H1 (cell line): ENCODE measurements around the gene FBN3. TPM values are rescaled to one million over a fixed set of nuclear protein-coding genes. Genes with fewer than 3 reads are reported as not detected.

Source experiments
- CTCF ChIA-PET: fragments of 300-600 bp; sonication (Branson Sonifier 250); formaldehyde crosslinking; loops from one replicate; lab custom pipeline; 2021; ENCODE audit not compliant: partially characterized antibody; lab: Charles Lee
- POLR2A ChIA-PET: fragments of 300-600 bp; sonication (Branson Sonifier 250); formaldehyde crosslinking; loops from one replicate; lab custom pipeline; 2021; ENCODE audit warnings: inconsistent platforms; ENCODE audit not compliant: partially characterized antibody; lab: Charles Lee
- DNase-seq, 2 experiments: peaks; one replicate each; pipeline versions ENCODE4 v3.0.0 to v3.0.0-alpha.2; 2010 to 2022; ENCODE audit warnings: low spot score in 2 of 2, low read depth in 1 of 2, mixed read lengths in 1 of 2
- FAIRE-seq: peaks from 2 replicates; lab custom pipeline; 2011; peaks lifted over from hg19 to GRCh38; lab: Jason Lieb, UNC
- H2AFZ ChIP-seq: 2 replicates; pipeline ENCODE4 v1.8.1; 2012; ENCODE audit warnings: low read length, inconsistent platforms
- H2AK5ac ChIP-seq: 2 replicates; pipeline ENCODE4 v1.6.1; 2013; ENCODE audit warnings: low read depth, low read length
- H2BK120ac ChIP-seq: replicated peaks from 2 replicates; pipeline ENCODE3; 2013; ENCODE audit warnings: low read depth, low read length, inconsistent platforms
- H2BK12ac ChIP-seq: 2 replicates; pipeline ENCODE4 v1.6.1; 2013; ENCODE audit warnings: low read depth, low read length
- H2BK15ac ChIP-seq: 2 replicates; pipeline ENCODE4 v1.6.1; 2013; ENCODE audit warnings: low read length
- H2BK20ac ChIP-seq: 2 replicates; pipeline ENCODE4 v1.6.1; 2013; ENCODE audit warnings: low read length
- H2BK5ac ChIP-seq: 2 replicates; pipeline ENCODE4 v1.6.1; 2013; ENCODE audit warnings: low read depth, low read length
- H3K14ac ChIP-seq: 2 replicates; pipeline ENCODE4 v1.6.1; 2013; ENCODE audit warnings: inconsistent platforms; ENCODE audit not compliant: insufficient read length
- H3K18ac ChIP-seq: 2 replicates; pipeline ENCODE4 v1.6.1; 2013; ENCODE audit warnings: low read length; ENCODE audit errors: extremely low read depth
- H3K23ac ChIP-seq: 2 replicates; pipeline ENCODE4 v1.6.1; 2013; ENCODE audit warnings: inconsistent platforms; ENCODE audit not compliant: insufficient read length
- H3K23me2 ChIP-seq: 2 replicates; pipeline ENCODE4 v1.6.1; 2013; ENCODE audit warnings: low read depth, low read length
- H3K27ac ChIP-seq: 2 replicates; pipeline ENCODE4 v1.6.1; 2011; ENCODE audit warnings: low read depth, low read length, inconsistent platforms
- H3K27me3 ChIP-seq, 4 experiments: replicated peaks in 1 of 4; 1 replicate in 1 of 4; 2 replicates in 3 of 4; pipeline versions ENCODE4 v1.6.1 to v1.8.1; 2011 to 2013; ENCODE audit warnings: low read length in 3 of 4, mild to moderate bottlenecking in 3 of 4, inconsistent platforms in 2 of 4, mixed read lengths in 2 of 4, moderate library complexity in 1 of 4; ENCODE audit not compliant: control insufficient read depth in 3 of 4, insufficient read depth in 3 of 4; ENCODE audit errors: extremely low read depth in 1 of 4
- H3K36me3 ChIP-seq, 4 experiments: 2 replicates each; pipeline versions ENCODE4 v1.6.1 to v1.8.1; 2011 to 2013; ENCODE audit warnings: mild to moderate bottlenecking in 4 of 4, low read length in 3 of 4, moderate library complexity in 2 of 4, control low read depth in 1 of 4, inconsistent platforms in 1 of 4; ENCODE audit not compliant: insufficient read depth in 4 of 4, control insufficient read depth in 2 of 4
- H3K4ac ChIP-seq: replicated peaks from 2 replicates; pipeline ENCODE3; 2013; ENCODE audit warnings: low read length, low read depth, mixed read lengths, inconsistent platforms; ENCODE audit not compliant: insufficient read length
- H3K4me1 ChIP-seq, 4 experiments: replicated peaks in 1 of 4; 1 replicate in 1 of 4; 2 replicates in 3 of 4; pipeline versions ENCODE4 v1.6.1 to v1.8.1; 2011 to 2013; ENCODE audit warnings: low read length in 3 of 4, inconsistent platforms in 2 of 4, mixed read lengths in 1 of 4; ENCODE audit not compliant: insufficient read depth in 4 of 4, control insufficient read depth in 3 of 4
- H3K4me2 ChIP-seq, 2 experiments: 2 replicates each; pipeline versions ENCODE4 v1.6.1 to v1.8.1; 2011 to 2013; ENCODE audit warnings: low read depth in 2 of 2, low read length in 2 of 2, control low read depth in 1 of 2, inconsistent platforms in 1 of 2, mild to moderate bottlenecking in 1 of 2; ENCODE audit not compliant: insufficient read depth in 1 of 2
- H3K4me3 ChIP-seq, 4 experiments: fragments of 200-600, 300-600 bp in 1 of 4; sonication (generic), shearing (Covaris generic), sonication (Bioruptor Twin) in 1 of 4; 2 replicates each; pipeline versions ENCODE4 v1.5.1 to v1.8.1; 2011 to 2016; ENCODE audit warnings: low read length in 4 of 4, low read depth in 3 of 4, control low read depth in 2 of 4, inconsistent platforms in 2 of 4, mild to moderate bottlenecking in 2 of 4, mixed read lengths in 1 of 4, moderate library complexity in 1 of 4; ENCODE audit not compliant: insufficient read depth in 2 of 4; ENCODE audit errors: extremely low read depth in 1 of 4
- H3K56ac ChIP-seq: replicated peaks from 2 replicates; pipeline ENCODE3; 2013; ENCODE audit warnings: low read depth, mild to moderate bottlenecking, mixed read lengths, low read length, inconsistent platforms; ENCODE audit not compliant: insufficient read length
- H3K79me1 ChIP-seq: 2 replicates; pipeline ENCODE4 v1.6.1; 2013; ENCODE audit warnings: low read depth, low read length, control low read depth
- H3K79me2 ChIP-seq, 2 experiments: 2 replicates each; pipeline versions ENCODE4 v1.6.1 to v1.8.1; 2012 to 2013; ENCODE audit warnings: low read length in 2 of 2, mild to moderate bottlenecking in 2 of 2, inconsistent platforms in 1 of 2; ENCODE audit not compliant: insufficient read depth in 2 of 2, control insufficient read depth in 1 of 2
- H3K9ac ChIP-seq, 4 experiments: replicated peaks in 1 of 4; 1 replicate in 1 of 4; 2 replicates in 3 of 4; pipeline versions ENCODE4 v1.6.1 to v1.8.1; 2011 to 2013; ENCODE audit warnings: low read depth in 3 of 4, low read length in 3 of 4, control low read depth in 2 of 4, mild to moderate bottlenecking in 2 of 4, moderate library complexity in 2 of 4, inconsistent platforms in 1 of 4; ENCODE audit errors: extremely low read depth in 1 of 4
- H3K9me3 ChIP-seq, 2 experiments: 2 replicates each; pipeline versions ENCODE4 v1.6.1 to v1.8.1; 2012 to 2013; ENCODE audit warnings: mild to moderate bottlenecking in 2 of 2, moderate library complexity in 2 of 2, control low read depth in 1 of 2, inconsistent platforms in 1 of 2, low read depth in 1 of 2, low read length in 1 of 2, mixed read lengths in 1 of 2; ENCODE audit not compliant: insufficient read depth in 2 of 2
- H4K20me1 ChIP-seq, 2 experiments: replicated peaks in 1 of 2; 2 replicates each; pipeline versions ENCODE3 to v1.8.1; 2011 to 2013; ENCODE audit warnings: inconsistent platforms in 2 of 2, low read length in 2 of 2, mild to moderate bottlenecking in 1 of 2; ENCODE audit not compliant: insufficient read depth in 2 of 2, control insufficient read depth in 1 of 2
- H4K5ac ChIP-seq: 2 replicates; pipeline ENCODE4 v1.6.1; 2013; ENCODE audit warnings: low read length, low read depth, mixed read lengths, inconsistent platforms; ENCODE audit not compliant: insufficient read length
- H4K8ac ChIP-seq: 2 replicates; pipeline ENCODE4 v1.8.0; 2013; ENCODE audit warnings: mild to moderate bottlenecking, moderate library complexity, low read length, inconsistent platforms; ENCODE audit not compliant: insufficient read depth; ENCODE audit errors: extremely low read depth
- H4K91ac ChIP-seq: replicated peaks from 2 replicates; pipeline ENCODE3; 2013; ENCODE audit warnings: low read length, mixed read lengths, inconsistent platforms; ENCODE audit not compliant: insufficient read length
- CHD1 ChIP-seq: IDR thresholded peaks from 2 replicates; pipeline ENCODE4 v1.6.1; 2012; ENCODE audit warnings: low read depth, low read length, improper control_type of control experiment
- EZH2 ChIP-seq: fragments of 200-600 bp; sonication (generic); IDR thresholded peaks from 2 replicates; pipeline ENCODE4 v1.7.1; 2012; ENCODE audit warnings: low read depth, mild to moderate bottlenecking, moderate library complexity, low read length, inconsistent platforms; ENCODE audit not compliant: severe bottlenecking
- GABPA ChIP-seq: IDR thresholded peaks from 2 replicates; pipeline ENCODE4 v1.6.1; 2011; ENCODE audit warnings: mild to moderate bottlenecking, low read length, moderate library complexity, borderline replicate concordance; ENCODE audit not compliant: insufficient read depth
- GTF2F1 ChIP-seq: IDR thresholded peaks from 2 replicates; pipeline ENCODE4 v1.6.1; 2012; ENCODE audit warnings: low read depth, low read length, improper control_type of control experiment, borderline replicate concordance
- HDAC6 ChIP-seq: IDR thresholded peaks from one replicate; pipeline ENCODE4 v1.7.1; 2012; ENCODE audit warnings: low read depth, mild to moderate bottlenecking, inconsistent platforms, low read length, moderate library complexity
- JUN ChIP-seq: IDR thresholded peaks from 2 replicates; pipeline ENCODE4 v1.6.1; 2011; ENCODE audit warnings: low read depth, mild to moderate bottlenecking, improper control_type of control experiment, low read length
- RBBP5 ChIP-seq: IDR thresholded peaks from 2 replicates; pipeline ENCODE4 v1.7.1; 2012; ENCODE audit warnings: low read depth, mild to moderate bottlenecking, inconsistent platforms, low read length, moderate library complexity, borderline replicate concordance
- RXRA ChIP-seq: IDR thresholded peaks from 2 replicates; pipeline ENCODE4 v1.6.1; 2011; ENCODE audit warnings: low read depth, mild to moderate bottlenecking, low read length, moderate library complexity; ENCODE audit not compliant: insufficient read depth
- YY1 ChIP-seq: IDR thresholded peaks from 2 replicates; pipeline ENCODE4 v1.6.1; 2011; ENCODE audit warnings: low read depth, mild to moderate bottlenecking, low read length
- WGBS, 2 experiments: shearing (Covaris generic) in 1 of 2; methylation state at CpG; one replicate each; pipeline versions ENCODE4 v1.1.6 to v1.1.7; 2013 to 2015; ENCODE audit warnings: low lambda C conversion rate in 2 of 2, mixed read lengths in 2 of 2, inconsistent platforms in 1 of 2, low coverage in 1 of 2, missing lambda C conversion rate in 1 of 2; ENCODE audit not compliant: insufficient replicate concordance in 2 of 2, insufficient coverage in 1 of 2, insufficient read length in 1 of 2; ENCODE audit errors: extremely low coverage in 1 of 2, missing lambda C conversion rate in 1 of 2; 5-methylcytosine and 5-hydroxymethylcytosine counted together
- polyA plus RNA-seq, 7 experiments: library from polyadenylated mRNA; depleted of rRNA in 3 of 7; stranded (reverse) in 5 of 7; unstranded in 2 of 7; fragments of >200 nt in 5 of 7; fragments of 200-250 nt in 2 of 7; gene quantifications; 1 replicate in 5 of 7; 2 replicates in 1 of 7; 4 replicates in 1 of 7; pipeline versions ENCODE4 v1.2.1 to v1.2.3, GENCODE V29; 2011 to 2013; ENCODE audit warnings: missing spikeins in 2 of 7, mixed read lengths in 2 of 7
- total RNA-seq: library from RNA; stranded (reverse); fragmentation: NEBNext Ultra II Directional; extraction: Animal tissue kit (Norgen Biotek cat#: 25700); gene quantifications from 2 replicates; pipeline ENCODE4 v1.2.1, GENCODE V29; 2021
- TF ChIP-seq, protein P1 (sequence below), 3 experiments: IDR thresholded peaks; 1 replicate in 2 of 3; 2 replicates in 1 of 3; pipeline versions ENCODE4 v1.5.1 to v1.6.1; 2011; ENCODE audit warnings: low read length in 3 of 3, mild to moderate bottlenecking in 3 of 3, inconsistent platforms in 2 of 3, low read depth in 1 of 3, moderate library complexity in 1 of 3; ENCODE audit not compliant: insufficient read depth in 1 of 3; ENCODE audit errors: control extremely low read depth in 1 of 3

Gene FBN3
- total and polyA plus RNA-seq, 2 of the 8 experiments (the other 6 are each of a cell fraction or from before 2014, with no cell fraction given) = 37.1 to 38.7 TPM

DNA sequence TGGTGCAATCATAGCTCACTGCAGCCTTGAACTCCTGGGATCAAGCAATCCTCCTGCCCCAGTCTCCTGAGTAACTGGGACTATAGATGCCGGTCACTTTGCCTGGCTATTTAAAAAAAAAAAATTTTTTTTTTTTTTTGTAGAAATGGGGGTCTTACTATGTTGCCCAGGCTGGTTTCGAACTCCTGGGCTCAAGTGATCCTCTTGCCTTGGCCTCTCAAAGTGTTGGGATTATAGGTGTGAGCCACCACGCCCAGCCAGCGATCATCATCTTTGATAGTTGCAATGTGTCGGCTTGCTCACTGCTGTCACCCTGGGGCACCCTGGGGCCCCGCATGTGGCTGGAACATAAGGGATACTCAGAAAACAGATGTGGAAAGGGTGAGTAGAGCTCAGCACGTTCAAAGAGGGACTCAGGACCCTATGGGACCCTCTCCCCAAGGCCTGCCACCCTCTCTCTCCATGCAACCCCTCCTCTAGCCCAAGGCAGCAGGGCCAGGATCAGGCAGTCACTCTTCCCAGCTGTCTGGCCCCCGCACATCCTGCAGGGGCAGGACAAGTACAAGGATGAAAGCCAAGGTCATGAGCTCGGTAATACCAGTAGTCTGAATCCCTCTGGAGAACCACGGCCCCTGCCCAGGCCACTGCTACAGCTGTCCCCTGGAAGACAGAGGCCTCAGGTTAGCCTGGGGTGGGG lies 103.4 kb downstream of the FBN3 start:
- Histone ChIP-seq H3K36me3 (no peaks in the 10 kb centered on the region), H3K27me3 (peaks cover 0 to 7% (median 5%) of the 10 kb centered on the region in 4 experiments; a peak in 5 of 7 replicates), H2BK15ac (no peak overlapping the region), H4K8ac (no peak overlapping the region; the same call in 1 of the 2 replicates), H3K79me2 (no peaks in the 10 kb centered on the region), H4K91ac (no peak overlapping the region), H2AFZ (no peak overlapping the region), H2BK5ac (no peak overlapping the region), H2BK20ac (no peak overlapping the region), H4K5ac (no peak overlapping the region), H2AK5ac (no peak overlapping the region), H3K56ac (no peak overlapping the region), H3K23me2 (no peaks in the 10 kb centered on the region; the same call in 1 of the 2 replicates), H3K14ac (no peak overlapping the region), H2BK120ac (no peak overlapping the region), H3K9ac (no peak overlapping the region), H3K4me3 (no peak overlapping the region), H4K20me1 (no peaks in the 10 kb centered on the region), H3K79me1 (no peaks in the 10 kb centered on the region), H3K4me2 (no peak overlapping the region), H3K9me3 (no peaks in the 10 kb centered on the region), H3K18ac (no peak overlapping the region), H3K4ac (no peak overlapping the region), H3K23ac (no peak overlapping the region), H2BK12ac (no peak overlapping the region; the same call in 1 of the 2 replicates), H3K4me1 (no peaks in the 10 kb centered on the region; a peak in 1 of 7 replicates), H3K27ac (no peak overlapping the region)
- FAIRE-seq (no peak), DNase-seq (no peak)
- WGBS, 2 experiments = 88% methylated on average over 10 of the region's 10 CpGs; no CpG with 5 or more reads in 1 of the 2 experiments
- CTCF ChIA-PET = interaction anchor here (0.5 to 2.8 kb wide), 8 partner anchors 8 to 222 kb away, joined by 3 to 9 read pairs (median 4); no protein-coding TSS in a partner anchor
- POLR2A ChIA-PET = interaction anchor here (0.8 to 1.4 kb wide), 2 partner anchors 17 to 41 kb away, joined by 3 read pairs; no protein-coding TSS in a partner anchor
- TF ChIP-seq YY1 = no peak
- TF ChIP-seq RBBP5 = no peak
- TF ChIP-seq RXRA = no peak
- TF ChIP-seq HDAC6 = no peak
- no peak for TF ChIP-seq EZH2
- TF ChIP-seq CHD1 = no peak
- TF ChIP-seq JUN = no peak
- no peak for TF ChIP-seq GTF2F1
- TF ChIP-seq GABPA = no peak
- TF ChIP-seq, protein P1, sequence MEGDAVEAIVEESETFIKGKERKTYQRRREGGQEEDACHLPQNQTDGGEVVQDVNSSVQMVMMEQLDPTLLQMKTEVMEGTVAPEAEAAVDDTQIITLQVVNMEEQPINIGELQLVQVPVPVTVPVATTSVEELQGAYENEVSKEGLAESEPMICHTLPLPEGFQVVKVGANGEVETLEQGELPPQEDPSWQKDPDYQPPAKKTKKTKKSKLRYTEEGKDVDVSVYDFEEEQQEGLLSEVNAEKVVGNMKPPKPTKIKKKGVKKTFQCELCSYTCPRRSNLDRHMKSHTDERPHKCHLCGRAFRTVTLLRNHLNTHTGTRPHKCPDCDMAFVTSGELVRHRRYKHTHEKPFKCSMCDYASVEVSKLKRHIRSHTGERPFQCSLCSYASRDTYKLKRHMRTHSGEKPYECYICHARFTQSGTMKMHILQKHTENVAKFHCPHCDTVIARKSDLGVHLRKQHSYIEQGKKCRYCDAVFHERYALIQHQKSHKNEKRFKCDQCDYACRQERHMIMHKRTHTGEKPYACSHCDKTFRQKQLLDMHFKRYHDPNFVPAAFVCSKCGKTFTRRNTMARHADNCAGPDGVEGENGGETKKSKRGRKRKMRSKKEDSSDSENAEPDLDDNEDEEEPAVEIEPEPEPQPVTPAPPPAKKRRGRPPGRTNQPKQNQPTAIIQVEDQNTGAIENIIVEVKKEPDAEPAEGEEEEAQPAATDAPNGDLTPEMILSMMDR (IDR thresholded peaks at IDR 0.05; ENCODE audit: control extremely low read depth in 1 of 3, insufficient read depth in 1 of 3, low read depth in 1 of 3, low read length in 3 of 3) = no peak
